BJ (cell line): Measurements from ENCODE around the gene PIGR. TPM values are rescaled to one million over a fixed set of nuclear protein-coding genes. Genes with fewer than 3 reads are reported as not detected.

Experiments
- CTCF ChIA-PET: fragments of 350-600 bp; formaldehyde crosslinking; extraction: SDS; loops from one replicate; lab custom pipeline; 2021; ENCODE audit warnings: antibody characterized with exemption, inconsistent platforms; lab: Yijun Ruan, JAX
- POLR2A ChIA-PET: fragments of 300-600 bp; sonication (Branson Sonifier 250); formaldehyde crosslinking; extraction: SDS; loops from one replicate; lab custom pipeline; 2021; ENCODE audit warnings: antibody characterized with exemption; lab: Charles Lee
- DNase-seq: peaks from one replicate; pipeline ENCODE4 v3.0.0-alpha.2; 2011; ENCODE audit warnings: low read depth
- H3K27me3 ChIP-seq: 2 replicates; pipeline ENCODE4 v1.6.0; 2011; ENCODE audit warnings: low read length; ENCODE audit not compliant: control insufficient read depth, insufficient read depth
- H3K36me3 ChIP-seq: 2 replicates; pipeline ENCODE4 v1.5.1; 2011; ENCODE audit warnings: low read length; ENCODE audit not compliant: control insufficient read depth, insufficient read depth
- H3K4me3 ChIP-seq: 2 replicates; pipeline ENCODE4 v1.5.1; 2011; ENCODE audit warnings: low read depth, mild to moderate bottlenecking, control low read depth, low read length
- polyA plus RNA-seq: library from polyadenylated mRNA; depleted of rRNA; stranded (reverse); fragments of >200 nt; gene quantifications from 2 replicates; pipeline ENCODE4 v1.2.3, GENCODE V29; 2011
- TF ChIP-seq, protein P1 (sequence below): IDR thresholded peaks from 2 replicates; pipeline ENCODE4 v1.5.1; 2011; ENCODE audit warnings: low read depth, mild to moderate bottlenecking, control low read depth, inconsistent platforms, low read length, moderate library complexity; ENCODE audit not compliant: insufficient read depth

PIGR gene
- polyA plus RNA-seq, 1 experiment: not detected

DNA sequence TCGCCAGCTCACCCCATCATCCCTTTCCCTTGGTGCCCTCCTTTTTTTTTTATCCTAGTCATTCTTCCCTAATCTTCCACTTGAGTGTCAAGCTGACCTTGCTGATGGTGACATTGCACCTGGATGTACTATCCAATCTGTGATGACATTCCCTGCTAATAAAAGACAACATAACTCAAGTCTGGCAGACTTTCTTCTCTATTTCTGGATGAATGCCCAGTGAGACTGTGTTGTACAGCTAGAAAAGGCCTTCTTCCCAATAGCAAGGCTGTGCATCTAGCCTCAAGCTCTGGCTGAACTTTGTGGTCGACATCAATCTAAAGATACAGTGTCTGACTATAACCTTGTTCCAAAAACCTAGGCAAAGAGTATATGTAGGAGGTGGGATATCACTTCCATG is 42.6 kb downstream of the PIGR start:
- no peak overlapping the region for H3K4me3 ChIP-seq
- no peaks in the 10 kb centered on the region for H3K36me3 ChIP-seq
- TF ChIP-seq, protein P1, sequence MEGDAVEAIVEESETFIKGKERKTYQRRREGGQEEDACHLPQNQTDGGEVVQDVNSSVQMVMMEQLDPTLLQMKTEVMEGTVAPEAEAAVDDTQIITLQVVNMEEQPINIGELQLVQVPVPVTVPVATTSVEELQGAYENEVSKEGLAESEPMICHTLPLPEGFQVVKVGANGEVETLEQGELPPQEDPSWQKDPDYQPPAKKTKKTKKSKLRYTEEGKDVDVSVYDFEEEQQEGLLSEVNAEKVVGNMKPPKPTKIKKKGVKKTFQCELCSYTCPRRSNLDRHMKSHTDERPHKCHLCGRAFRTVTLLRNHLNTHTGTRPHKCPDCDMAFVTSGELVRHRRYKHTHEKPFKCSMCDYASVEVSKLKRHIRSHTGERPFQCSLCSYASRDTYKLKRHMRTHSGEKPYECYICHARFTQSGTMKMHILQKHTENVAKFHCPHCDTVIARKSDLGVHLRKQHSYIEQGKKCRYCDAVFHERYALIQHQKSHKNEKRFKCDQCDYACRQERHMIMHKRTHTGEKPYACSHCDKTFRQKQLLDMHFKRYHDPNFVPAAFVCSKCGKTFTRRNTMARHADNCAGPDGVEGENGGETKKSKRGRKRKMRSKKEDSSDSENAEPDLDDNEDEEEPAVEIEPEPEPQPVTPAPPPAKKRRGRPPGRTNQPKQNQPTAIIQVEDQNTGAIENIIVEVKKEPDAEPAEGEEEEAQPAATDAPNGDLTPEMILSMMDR: no peak
- no peak for DNase-seq
- ChIA-PET CTCF (interaction anchor here (1.1 kb wide), 1 partner anchor 78 kb away, joined by 3 read pairs; no protein-coding TSS in a partner anchor), POLR2A (interaction anchor here (0.7 kb wide), 1 partner anchor 256 kb away, joined by 4 read pairs; no protein-coding TSS in a partner anchor)
- H3K27me3 ChIP-seq: no peaks in the 10 kb centered on the region

GRCh38 chr1:206902702-206903101 is 43.6 kb downstream of the PIGR start:
- TF ChIP-seq, protein P1: no peak
- H3K36me3 ChIP-seq: no peaks in the 10 kb centered on the region
- ChIA-PET POLR2A (no interaction called here), CTCF (no interaction called here)
- DNase-seq: no peak
- H3K4me3 ChIP-seq: no peak overlapping the region
- H3K27me3 ChIP-seq: no peaks in the 10 kb centered on the region

- ChIA-PET POLR2A (no interaction called here), CTCF (interaction anchor here (2.5 to 3.8 kb wide), 2 partner anchors 7 to 92 kb away, joined by 7 to 17 read pairs; no protein-coding TSS in a partner anchor)
- H3K27me3 ChIP-seq: no peaks in the 10 kb centered on the region
- no peak for DNase-seq
- H3K4me3 ChIP-seq: no peak overlapping the region
- TF ChIP-seq, protein P1: no peak
- H3K36me3 ChIP-seq: no peaks in the 10 kb centered on the region
These were observed 44.3 kb downstream of the PIGR start for GRCh38 chr1:206901944-206902343.

GRCh38 chr1:206900149-206900548 is 46.1 kb downstream of the PIGR start:
- POLR2A ChIA-PET: no interaction called here
- Histone ChIP-seq H3K27me3 (no peaks in the 10 kb centered on the region), H3K36me3 (no peaks in the 10 kb centered on the region), H3K4me3 (no peak overlapping the region)
- CTCF ChIA-PET: interaction anchor here (1.3 to 3.8 kb wide), 5 partner anchors 9 to 165 kb away, joined by 3 to 17 read pairs (median 7); partner anchors contain the start of gene IL20
- DNase-seq: no peak
- TF ChIP-seq, protein P1: no peak

DNA sequence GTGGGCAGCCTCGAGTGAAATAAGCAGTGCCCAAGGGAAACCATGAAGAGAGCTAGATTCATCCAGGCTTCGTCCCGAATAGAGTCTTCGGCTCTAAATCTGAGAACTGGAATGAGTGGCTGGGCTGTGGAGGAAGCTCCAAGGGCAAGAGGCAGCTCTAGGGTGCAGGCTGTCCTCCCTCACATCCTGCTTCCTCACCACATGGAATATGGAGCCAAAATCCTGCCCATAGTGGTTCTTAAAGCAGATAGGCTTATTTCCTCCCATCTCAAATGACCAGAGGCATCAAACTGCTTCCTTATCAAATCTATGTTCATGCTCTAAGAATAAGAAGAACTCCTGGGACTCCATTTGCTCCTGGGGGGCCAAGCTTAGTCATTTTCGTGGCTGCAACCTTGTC is 46.5 kb downstream of the PIGR start:
- POLR2A ChIA-PET: no interaction called here
- no peaks in the 10 kb centered on the region for H3K27me3 ChIP-seq
- TF ChIP-seq, protein P1: no peak
- DNase-seq: no peak
- no peak overlapping the region for H3K4me3 ChIP-seq
- CTCF ChIA-PET: interaction anchor here (1.7 to 3.8 kb wide), 3 partner anchors 9 to 165 kb away, joined by 7 to 17 read pairs (median 7); no protein-coding TSS in a partner anchor
- no peaks in the 10 kb centered on the region for H3K36me3 ChIP-seq
